K562 (cell line): ENCODE measurements around the gene ERCC4. TPM values are rescaled to one million over a fixed set of nuclear protein-coding genes. Genes with fewer than 3 reads are reported as not detected.

Experiments used
- ATAC-seq: fragments of 200-7000 bp; cut with Tn5 transposase; 3 replicates; pipeline ENCODE4 v1.9.1; 2020; ENCODE audit warnings: moderate library complexity
- BruUV-seq: library from RNA; stranded (reverse); fragments of 400-500 nt; replicated peaks from 2 replicates; lab custom pipeline; 2021; lab: Mats Ljungman, UMichigan
- CTCF ChIA-PET: fragments of 300-600 bp; formaldehyde crosslinking; extraction: SDS; loops from one replicate; lab custom pipeline; 2021; ENCODE audit warnings: low intra/inter-chr PET ratio; lab: Yijun Ruan, JAX
- POLR2A ChIA-PET: fragments of 300-600, 350-650 bp; sonication (Branson Sonifier 250); formaldehyde crosslinking; extraction: SDS; loops from one replicate; lab custom pipeline; 2021; ENCODE audit warnings: antibody characterized with exemption, inconsistent platforms; lab: Yijun Ruan, JAX
- DNase-seq, 4 experiments: peaks; one replicate each; pipeline versions ENCODE4 v3.0.0 to v3.0.0-alpha.2; 2011 to 2018; ENCODE audit warnings: low spot score in 3 of 4, mixed read lengths in 3 of 4; ENCODE audit errors: extremely low read depth in 1 of 4
- FAIRE-seq: peaks from 2 replicates; lab custom pipeline; 2011; peaks lifted over from hg19 to GRCh38; lab: Jason Lieb, UNC
- H2AFZ ChIP-seq: 2 replicates; pipeline ENCODE4 v1.6.0; 2011; ENCODE audit warnings: low read depth, low read length, control low read depth, inconsistent platforms
- H3K27ac ChIP-seq: fragments of 200-600 bp; 3 replicates; pipeline ENCODE4 v1.8.0; 2011; ENCODE audit warnings: low read depth, mild to moderate bottlenecking, control low read depth, inconsistent platforms, low read length, moderate library complexity, mixed read lengths; ENCODE audit errors: extremely low read depth
- H3K27me3 ChIP-seq, 2 experiments: fragments of 300-600 bp in 1 of 2; 2 replicates in 1 of 2; 3 replicates in 1 of 2; pipeline versions ENCODE4 v1.6.0 to v1.8.0; 2011; ENCODE audit warnings: inconsistent platforms in 2 of 2, low read length in 2 of 2, mild to moderate bottlenecking in 1 of 2, mixed read lengths in 1 of 2, moderate library complexity in 1 of 2; ENCODE audit not compliant: control insufficient read depth in 2 of 2, insufficient read depth in 2 of 2
- H3K36me3 ChIP-seq: fragments of 300-600 bp; 3 replicates; pipeline ENCODE4 v1.8.0; 2011; ENCODE audit warnings: mild to moderate bottlenecking, low read length, inconsistent platforms; ENCODE audit not compliant: control insufficient read depth, insufficient read depth
- H3K4me1 ChIP-seq, 2 experiments: fragments of 200-600 bp in 1 of 2; replicated peaks in 1 of 2; 2 replicates in 1 of 2; 3 replicates in 1 of 2; pipeline versions ENCODE4 v1.5.1 to v1.8.0; 2011; ENCODE audit warnings: inconsistent platforms in 2 of 2, low read length in 2 of 2, mild to moderate bottlenecking in 1 of 2, mixed read lengths in 1 of 2, moderate library complexity in 1 of 2; ENCODE audit not compliant: control insufficient read depth in 2 of 2, insufficient read depth in 2 of 2
- H3K4me2 ChIP-seq: 2 replicates; pipeline ENCODE4 v1.6.1; 2011; ENCODE audit warnings: low read length, control low read depth, inconsistent platforms, mixed read lengths; ENCODE audit not compliant: insufficient read depth
- H3K4me3 ChIP-seq: fragments of 200-600 bp; sonication (generic), shearing (Covaris generic); 2 replicates; pipeline ENCODE4 v1.5.1; 2016; ENCODE audit warnings: control low read depth, inconsistent platforms
- H3K79me2 ChIP-seq: fragments of 200-600 bp; 3 replicates; pipeline ENCODE4 v1.8.0; 2011; ENCODE audit warnings: low read length, inconsistent platforms; ENCODE audit not compliant: control insufficient read depth, insufficient read depth
- H3K9ac ChIP-seq, 2 experiments: 2 replicates each; pipeline versions ENCODE4 v1.6.0 to v1.6.1; 2011; ENCODE audit warnings: low read depth in 2 of 2, low read length in 2 of 2, control low read depth in 1 of 2, inconsistent platforms in 1 of 2, mild to moderate bottlenecking in 1 of 2, mixed read lengths in 1 of 2; ENCODE audit not compliant: insufficient read depth in 1 of 2
- H3K9me1 ChIP-seq: one replicate; pipeline ENCODE4 v1.6.0; 2011; ENCODE audit warnings: inconsistent platforms, mild to moderate bottlenecking, low read length, moderate library complexity; ENCODE audit not compliant: control insufficient read depth, insufficient read depth
- H3K9me3 ChIP-seq: replicated peaks from 2 replicates; pipeline ENCODE4 v1.5.1; 2011; ENCODE audit warnings: low read depth, low read length, inconsistent platforms; ENCODE audit not compliant: control insufficient read depth, insufficient read depth
- H4K20me1 ChIP-seq: replicated peaks from 2 replicates; pipeline ENCODE4 v1.6.1; 2011; ENCODE audit warnings: low read length, inconsistent platforms, mixed read lengths; ENCODE audit not compliant: control insufficient read depth, insufficient read depth
- BCOR ChIP-seq: fragments of 450-650 bp; IDR thresholded peaks from 2 replicates; pipeline ENCODE4 v1.6.1; 2016
- DACH1 ChIP-seq: fragments of 450-650 bp; IDR thresholded peaks from 2 replicates; pipeline ENCODE4 v1.6.1; 2018; ENCODE audit not compliant: partially characterized antibody
- E2F1 ChIP-seq: sonication (generic); formaldehyde crosslinking; IDR thresholded peaks from 2 replicates; pipeline ENCODE4 v1.8.1; 2023; ENCODE audit warnings: mild to moderate bottlenecking, missing genetic modification reagents, moderate library complexity
- FOXA3 ChIP-seq, 2 experiments: fragments of 450-650 bp in 1 of 2; sonication (generic) in 1 of 2; formaldehyde crosslinking; IDR thresholded peaks in 1 of 2; conservative IDR thresholded peaks in 1 of 2; 2 replicates each; pipeline versions ENCODE4 v1.4.0 to v1.8.0; 2020 to 2022; ENCODE audit warnings: mild to moderate bottlenecking in 2 of 2, missing genetic modification reagents in 1 of 2
- KLF13 ChIP-seq: fragments of 450-650 bp; IDR thresholded peaks from 2 replicates; pipeline ENCODE4 v1.6.1; 2016; ENCODE audit warnings: missing genetic modification characterization, low read depth, mild to moderate bottlenecking, missing compliant biosample characterization, moderate library complexity, borderline replicate concordance
- MTA1 ChIP-seq: fragments of 450-650 bp; IDR thresholded peaks from 2 replicates; pipeline ENCODE4 v1.6.1; 2017; ENCODE audit warnings: borderline replicate concordance
- NCOA6 ChIP-seq: fragments of 450-650 bp; IDR thresholded peaks from 2 replicates; pipeline ENCODE4 v1.6.1; 2017; ENCODE audit warnings: mild to moderate bottlenecking
- PRPF4 ChIP-seq: fragments of 200-400 bp; formaldehyde crosslinking; IDR thresholded peaks from one replicate; pipeline ENCODE4 v1.6.1; 2017; ENCODE audit warnings: low read length, low read depth, mild to moderate bottlenecking; ENCODE audit not compliant: insufficient read depth, poor library complexity, severe bottlenecking
- SIN3A ChIP-seq, 2 experiments: fragments of 150-350 bp in 1 of 2; IDR thresholded peaks; 2 replicates each; pipeline ENCODE4 v1.6.1; 2011 to 2016; ENCODE audit warnings: borderline replicate concordance in 2 of 2, low read depth in 2 of 2, low read length in 2 of 2, mild to moderate bottlenecking in 2 of 2, moderate library complexity in 2 of 2; ENCODE audit not compliant: control insufficient read depth in 1 of 2
- XRCC3 ChIP-seq: fragments of 450-650 bp; IDR thresholded peaks from 2 replicates; pipeline ENCODE4 v1.6.1; 2017; ENCODE audit warnings: mild to moderate bottlenecking, moderate library complexity
- ZNF57 ChIP-seq: fragments of 450-650 bp; formaldehyde crosslinking; IDR thresholded peaks from 2 replicates; pipeline ENCODE4 v1.4.0; 2020; ENCODE audit warnings: mild to moderate bottlenecking, moderate library complexity
- WGBS: fragments of 100-300 bp; shearing (Covaris generic); methylation state at CpG from one replicate; pipeline ENCODE4 v1.1.6; 2016; ENCODE audit warnings: low coverage, mixed read lengths; ENCODE audit not compliant: insufficient coverage; ENCODE audit errors: missing lambda C conversion rate; 5-methylcytosine and 5-hydroxymethylcytosine counted together
- in situ Hi-C: fragments of 300-500 bp; cut with MboI; formaldehyde crosslinking; loops from 4 replicates; pipeline ENCODE4 v1.15.0; 2018; ENCODE audit warnings: inconsistent platforms, mixed read lengths
- intact Hi-C: fragments of 100-400 bp; cut with micrococcal nuclease; formaldehyde crosslinking; loops from 2 replicates; pipeline ENCODE4 v1.14.2; 2022
- polyA plus RNA-seq, 8 experiments: library from polyadenylated mRNA; depleted of rRNA in 4 of 8; stranded (reverse) in 5 of 8; unstranded in 3 of 8; fragments of >200 nt; fragmentation: Nextera tagmentation in 2 of 8; fragmentation: Illumina TruSeq in 1 of 8; extraction: Ambion mirVana in 2 of 8; extraction: Trizol in 1 of 8; gene quantifications; 2 replicates each; pipeline versions ENCODE4 v1.2.1 to v1.2.3, GENCODE V29; 2011 to 2014; ENCODE audit warnings: inconsistent platforms in 1 of 8, missing spikeins in 1 of 8
- total RNA-seq, 7 experiments: library from RNA; depleted of rRNA in 6 of 7; stranded (reverse); fragments of >200 nt in 6 of 7; fragmentation: Illumina TruSeq in 2 of 7; extraction: Trizol in 2 of 7; gene quantifications; 2 replicates each; pipeline versions ENCODE4 v1.2.1 to v1.2.3, GENCODE V29; 2011 to 2021; ENCODE audit warnings: low replicate concordance in 1 of 7
- TF ChIP-seq, protein P1 (sequence below): sonication (generic); formaldehyde crosslinking; IDR thresholded peaks from 2 replicates; pipeline ENCODE4 v1.8.0; 2023; ENCODE audit warnings: mild to moderate bottlenecking, missing genetic modification reagents

The ERCC4 gene
- total and polyA plus RNA-seq, 9 of the 15 experiments (the other 6 are each of a cell fraction or from before 2014, with no cell fraction given) = 3.7 to 10.5 (median 6.0) TPM

DNA sequence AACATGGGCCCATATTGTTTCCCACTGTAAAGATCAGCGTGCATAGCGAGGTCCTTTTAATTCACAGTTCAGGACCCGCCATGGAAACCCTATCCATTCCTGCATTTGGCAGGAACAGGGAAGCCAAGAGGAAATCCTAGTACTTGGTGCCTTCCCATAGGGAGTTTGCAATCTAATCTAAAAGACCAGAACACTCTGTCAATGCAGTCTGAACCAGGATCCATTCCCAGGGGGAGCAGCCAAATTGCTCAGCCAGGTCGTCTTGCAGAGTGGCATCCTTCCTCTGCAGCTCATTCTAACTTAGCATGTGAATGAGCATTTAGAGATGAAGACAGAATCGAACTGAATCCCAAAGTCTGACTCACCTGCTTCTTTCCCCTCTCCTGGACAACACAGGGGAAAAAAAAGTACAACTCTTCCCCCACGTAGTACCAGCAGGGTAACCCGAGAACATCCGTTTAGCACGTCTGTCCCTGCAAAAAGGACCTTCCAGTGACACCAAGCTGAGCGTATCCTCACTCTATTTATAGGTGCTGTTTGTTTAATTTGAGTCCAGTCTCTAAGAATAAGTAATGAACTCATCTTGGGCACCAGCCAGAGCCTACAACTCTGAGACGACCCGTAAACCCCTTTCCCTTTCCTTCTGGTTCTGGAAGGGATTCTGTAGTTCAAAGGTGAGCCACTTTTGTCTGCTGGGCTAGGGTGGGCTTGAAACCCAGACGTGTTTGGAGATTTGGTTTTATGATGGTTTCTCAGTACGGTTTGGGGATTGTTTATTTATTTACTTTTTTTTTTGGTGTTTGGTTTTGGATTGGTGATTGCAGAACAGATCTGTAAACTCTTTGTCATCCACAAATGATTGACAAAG lies 74.5 kb downstream of the ERCC4 start:
- ATAC-seq (no peak), DNase-seq (no peak), FAIRE-seq (no peak)
- Histone ChIP-seq H3K4me2 (no peak overlapping the region), H3K27me3 (peaks cover 6 to 21% of the 10 kb centered on the region in 2 experiments; a peak in 3 of 5 replicates), H3K4me1 (peaks cover 1 to 10% of the 10 kb centered on the region in 2 experiments; a peak in 3 of 5 replicates), H3K4me3 (no peak overlapping the region), H3K27ac (no peak overlapping the region), H3K79me2 (no peaks in the 10 kb centered on the region), H3K9me3 (no peaks in the 10 kb centered on the region), H3K9ac (no peak overlapping the region), H3K36me3 (no peaks in the 10 kb centered on the region), H2AFZ (no peak overlapping the region), H4K20me1 (no peaks in the 10 kb centered on the region), H3K9me1 (peaks cover 3% of the 10 kb centered on the region)
- ChIA-PET CTCF (no interaction called here), POLR2A (interaction anchor here (0.6 kb wide), 1 partner anchor 25 kb away, joined by 3 read pairs; no protein-coding TSS in a partner anchor)
- in situ Hi-C loops = no loop called here
- no TSS peak for BruUV-seq
- TF ChIP-seq NCOA6 = no peak
- no peak for TF ChIP-seq BCOR
- intact Hi-C loops = no loop called here
- 4% methylated on average over 14 of the region's 14 CpGs for WGBS

GRCh38 chr16:13995194-13995593 lies 75.2 kb downstream of the ERCC4 start:
- intact Hi-C loops = no loop called here
- ATAC-seq = no peak
- TF ChIP-seq E2F1 (CRISPR knock-in tag) (no peak), DACH1 (no peak), FOXA3 (CRISPR knock-in tag; conservative IDR thresholded peaks at IDR 0.05 in 1 of 2, IDR thresholded peaks at IDR 0.05 in 1 of 2) (no peak), ZNF57 (CRISPR knock-in tag) (no peak), MTA1 (no peak), SIN3A (IDR thresholded peaks at IDR 0.05; ENCODE audit: borderline replicate concordance in 2 of 2, control insufficient read depth in 1 of 2, low read depth in 2 of 2, low read length in 2 of 2) (no peak), PRPF4 (no peak), KLF13 (tag) (no peak), XRCC3 (no peak)
- TF ChIP-seq, protein P1, sequence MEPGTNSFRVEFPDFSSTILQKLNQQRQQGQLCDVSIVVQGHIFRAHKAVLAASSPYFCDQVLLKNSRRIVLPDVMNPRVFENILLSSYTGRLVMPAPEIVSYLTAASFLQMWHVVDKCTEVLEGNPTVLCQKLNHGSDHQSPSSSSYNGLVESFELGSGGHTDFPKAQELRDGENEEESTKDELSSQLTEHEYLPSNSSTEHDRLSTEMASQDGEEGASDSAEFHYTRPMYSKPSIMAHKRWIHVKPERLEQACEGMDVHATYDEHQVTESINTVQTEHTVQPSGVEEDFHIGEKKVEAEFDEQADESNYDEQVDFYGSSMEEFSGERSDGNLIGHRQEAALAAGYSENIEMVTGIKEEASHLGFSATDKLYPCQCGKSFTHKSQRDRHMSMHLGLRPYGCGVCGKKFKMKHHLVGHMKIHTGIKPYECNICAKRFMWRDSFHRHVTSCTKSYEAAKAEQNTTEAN (CRISPR knock-in tag) = no peak

More at GRCh38 chr16:13995194-13995593, 75.2 kb downstream of the ERCC4 start:
- in situ Hi-C loops = no loop called here
- FAIRE-seq = no peak
- no peaks in the 10 kb centered on the region for H3K9me3 ChIP-seq
- no peak overlapping the region for H3K9ac ChIP-seq
- no peak overlapping the region for H3K4me3 ChIP-seq
- no peak overlapping the region for H3K4me2 ChIP-seq
- peaks cover 6 to 18% of the 10 kb centered on the region in 2 experiments; a peak in 4 of 5 replicates for H3K4me1 ChIP-seq
- H3K36me3 ChIP-seq = no peaks in the 10 kb centered on the region
- no peaks in the 10 kb centered on the region for H3K79me2 ChIP-seq
- peaks cover 3% of the 10 kb centered on the region for H3K9me1 ChIP-seq
- ChIA-PET CTCF (no interaction called here), POLR2A (interaction anchor here (0.6 kb wide), 1 partner anchor 26 kb away, joined by 3 read pairs; no protein-coding TSS in a partner anchor)
- 0 out of 2 replicates have a peak, but pooled peaks cover under 1% of the 10 kb centered on the region for H4K20me1 ChIP-seq
- no peak overlapping the region for H2AFZ ChIP-seq
- BruUV-seq = no TSS peak
- 0% methylated on average over 1 of the region's 1 CpG for WGBS
- DNase-seq = no peak
- H3K27ac ChIP-seq = no peak overlapping the region
- peaks cover 6 to 21% of the 10 kb centered on the region in 2 experiments; a peak in 3 of 5 replicates for H3K27me3 ChIP-seq
